Lower lobe of right lung (tissue), 2 donors: ENCODE data around the gene PIGU. TPM values are rescaled to one million over a fixed set of nuclear protein-coding genes. Genes with fewer than 3 reads are reported as not detected.

Experiments used
- ATAC-seq, 2 donors: fragments of 200-7000 bp; cut with Tn5 transposase; one replicate each; pipeline ENCODE4 v1.9.1; 2020 to 2022; ENCODE audit warnings: mild to moderate bottlenecking in 2 of 2, moderate library complexity in 2 of 2
- DNase-seq: peaks from one replicate; pipeline ENCODE4 v3.0.0-alpha.2; 2020
- H3K27ac ChIP-seq: fragments of 200-600 bp; one replicate; pipeline ENCODE4 v1.8.0; 2022
- H3K27me3 ChIP-seq: fragments of 200-600 bp; one replicate; pipeline ENCODE4 v1.8.0; 2022; ENCODE audit warnings: low read depth
- H3K36me3 ChIP-seq: fragments of 200-600 bp; one replicate; pipeline ENCODE4 v1.8.0; 2022; ENCODE audit warnings: mild to moderate bottlenecking
- H3K4me1 ChIP-seq: fragments of 200-600 bp; one replicate; pipeline ENCODE4 v1.8.0; 2022
- H3K4me3 ChIP-seq: fragments of 200-600 bp; one replicate; pipeline ENCODE4 v1.8.0; 2022; ENCODE audit warnings: mild to moderate bottlenecking
- H3K9me3 ChIP-seq: fragments of 200-600 bp; one replicate; pipeline ENCODE4 v1.8.0; 2022
- CTCF ChIP-seq: fragments of 200-600 bp; IDR thresholded peaks from one replicate; pipeline ENCODE4 v1.8.0; 2022; ENCODE audit warnings: antibody characterized with exemption, mild to moderate bottlenecking
- intact Hi-C: fragments of 100-400 bp; cut with DNase I; formaldehyde crosslinking; loops from one replicate; pipeline ENCODE4 v1.11.0; 2022
- total RNA-seq: library from RNA; stranded (reverse); fragmentation: NEBNext Ultra II Directional; extraction: Animal tissue kit (Norgen Biotek cat#: 25700); gene quantifications from one replicate; pipeline ENCODE4 v1.2.1, GENCODE V29; 2021
- donor health status: DM: no; HTN: yes; CAD: no; lungs with severe emphysema.

PIGU gene
- total RNA-seq, 1 donor from 2014 or later, result 13.8 TPM

- intact Hi-C loops, result no loop called here
- H3K4me3 ChIP-seq, result no peak overlapping the region
- no peak for ATAC-seq
- no peaks in the 10 kb centered on the region for H3K27me3 ChIP-seq
- no peak for TF ChIP-seq CTCF
- no peaks in the 10 kb centered on the region for H3K4me1 ChIP-seq
- H3K36me3 ChIP-seq, result peaks cover 10% of the 10 kb centered on the region
- no peaks in the 10 kb centered on the region for H3K9me3 ChIP-seq
- no peak for DNase-seq
- no peak overlapping the region for H3K27ac ChIP-seq
Measured at GRCh38 chr20:34627458-34627857, 49.4 kb downstream of the PIGU start.

GRCh38 chr20:34626992-34627391 is 49.9 kb downstream of the PIGU start:
- intact Hi-C loops, result no loop called here
- H3K9me3 ChIP-seq, result no peaks in the 10 kb centered on the region
- no peak overlapping the region for H3K27ac ChIP-seq
- ATAC-seq (no peak), DNase-seq (no peak)
- peaks cover 8% of the 10 kb centered on the region for H3K36me3 ChIP-seq
- H3K4me1 ChIP-seq, result no peaks in the 10 kb centered on the region
- no peak overlapping the region for H3K4me3 ChIP-seq
- no peak for TF ChIP-seq CTCF
- H3K27me3 ChIP-seq, result no peaks in the 10 kb centered on the region

- DNase-seq, result no peak
- Histone ChIP-seq H3K36me3 (peaks cover 3% of the 10 kb centered on the region), H3K27ac (no peak overlapping the region), H3K4me1 (no peaks in the 10 kb centered on the region), H3K4me3 (no peak overlapping the region), H3K9me3 (no peaks in the 10 kb centered on the region), H3K27me3 (no peaks in the 10 kb centered on the region)
- intact Hi-C loops, result no loop called here
- TF ChIP-seq CTCF, result no peak
- no peak for ATAC-seq
Measured at GRCh38 chr20:34624629-34625028, 52.3 kb downstream of the PIGU start.

GRCh38 chr20:34622821-34623451 is 54.0 kb downstream of the PIGU start:
- H3K36me3 ChIP-seq, result peaks cover 3% of the 10 kb centered on the region
- peak; percentile 74 to 84 for ATAC-seq
- DNase-seq, result peak; percentile 65
- no peaks in the 10 kb centered on the region for H3K27me3 ChIP-seq
- no peak overlapping the region for H3K27ac ChIP-seq
- no peak overlapping the region for H3K4me3 ChIP-seq
- no peak for TF ChIP-seq CTCF
- no peaks in the 10 kb centered on the region for H3K9me3 ChIP-seq
- intact Hi-C loops, result no loop called here
- no peaks in the 10 kb centered on the region for H3K4me1 ChIP-seq

- DNase-seq (no peak), ATAC-seq (no peak)
- H3K27me3 ChIP-seq, result no peaks in the 10 kb centered on the region
- H3K4me1 ChIP-seq, result no peaks in the 10 kb centered on the region
- H3K9me3 ChIP-seq, result no peaks in the 10 kb centered on the region
- TF ChIP-seq CTCF, result no peak
- no peak overlapping the region for H3K4me3 ChIP-seq
- intact Hi-C loops, result no loop called here
- no peak overlapping the region for H3K27ac ChIP-seq
- peaks cover 3% of the 10 kb centered on the region for H3K36me3 ChIP-seq
Measured at GRCh38 chr20:34621383-34622367, 55.2 kb downstream of the PIGU start.
